PC-9 (cell line): ENCODE data around the gene NKAIN2. TPM values are rescaled to one million over a fixed set of nuclear protein-coding genes. Genes with fewer than 3 reads are reported as not detected.

Experiments used
- BruUV-seq: library from RNA; stranded (reverse); fragments of 400-500 nt; replicated peaks from 2 replicates; lab custom pipeline; 2021; lab: Mats Ljungman, UMichigan
- CTCF ChIA-PET: fragments of 300-600 bp; sonication (Branson Sonifier 250); formaldehyde crosslinking; loops from one replicate; lab custom pipeline; 2022; ENCODE audit warnings: antibody characterized with exemption; lab: Charles Lee
- POLR2A ChIA-PET: fragments of 300-600 bp; sonication (Branson Sonifier 250); formaldehyde crosslinking; loops from one replicate; lab custom pipeline; 2022; ENCODE audit warnings: antibody characterized with exemption; ENCODE audit not compliant: unreplicated experiment; lab: Charles Lee
- DNase-seq, 2 experiments: peaks; one replicate each; pipeline versions ENCODE4 v3.0.0 to v3.0.0-alpha.2; 2015 to 2022; ENCODE audit warnings: mixed read lengths in 1 of 2
- H2AFZ ChIP-seq: fragments of 200-600 bp; sonication (generic); 2 replicates; pipeline ENCODE4 v1.8.1; 2017; ENCODE audit warnings: antibody characterized with exemption
- H3F3A ChIP-seq: fragments of 200-600 bp; sonication (generic); 2 replicates; pipeline ENCODE4 v1.8.1; 2017; ENCODE audit warnings: antibody characterized with exemption, mild to moderate bottlenecking, low read depth; ENCODE audit not compliant: insufficient read depth
- H3K27ac ChIP-seq: fragments of 200-600 bp; sonication (generic); 2 replicates; pipeline ENCODE4 v1.6.1; 2016; ENCODE audit warnings: mixed run types
- H3K27me3 ChIP-seq: fragments of 200-600 bp; sonication (generic); 2 replicates; pipeline ENCODE4 v1.6.1; 2016; ENCODE audit warnings: low read depth, mixed run types; ENCODE audit not compliant: insufficient read depth
- H3K36me3 ChIP-seq: fragments of 200-600 bp; sonication (generic); 2 replicates; pipeline ENCODE4 v1.6.1; 2016; ENCODE audit warnings: low read depth, mixed run types
- H3K4me1 ChIP-seq: fragments of 200-600 bp; sonication (generic); replicated peaks from 2 replicates; pipeline ENCODE4 v1.6.1; 2016; ENCODE audit warnings: mixed run types; ENCODE audit not compliant: insufficient read depth
- H3K4me2 ChIP-seq: fragments of 200-600 bp; sonication (generic); 2 replicates; pipeline ENCODE4 v1.6.1; 2017; ENCODE audit warnings: mixed run types
- H3K4me3 ChIP-seq: fragments of 200-600 bp; sonication (generic); 2 replicates; pipeline ENCODE4 v1.6.1; 2016; ENCODE audit warnings: mixed run types
- H3K79me2 ChIP-seq: fragments of 200-600 bp; sonication (generic); 2 replicates; pipeline ENCODE4 v1.6.1; 2017; ENCODE audit warnings: low read depth, mixed run types
- H3K9me2 ChIP-seq: fragments of 200-600 bp; sonication (generic); 2 replicates; pipeline ENCODE4 v1.8.1; 2017; ENCODE audit warnings: mild to moderate bottlenecking; ENCODE audit not compliant: insufficient read depth
- H3K9me3 ChIP-seq: fragments of 200-600 bp; sonication (generic); 2 replicates; pipeline ENCODE4 v1.8.1; 2016; ENCODE audit warnings: low read depth; ENCODE audit not compliant: insufficient read depth
- H4K20me1 ChIP-seq: fragments of 200-600 bp; sonication (generic); 2 replicates; pipeline ENCODE4 v1.8.1; 2017; ENCODE audit not compliant: insufficient read depth
- CTCF ChIP-seq: fragments of 200-600 bp; sonication (generic); conservative IDR thresholded peaks from 2 replicates; pipeline ENCODE4 v1.6.1; 2017; ENCODE audit warnings: mixed run types, antibody characterized with exemption, mild to moderate bottlenecking, moderate library complexity
- EZH2 ChIP-seq: fragments of 200-600 bp; sonication (generic); IDR thresholded peaks from 2 replicates; pipeline ENCODE4 v1.8.0; 2017; ENCODE audit warnings: antibody characterized with exemption, low read depth
- intact Hi-C: fragments of 100-400 bp; cut with micrococcal nuclease; formaldehyde crosslinking; loops from one replicate; pipeline ENCODE4 v1.10.0; 2022; ENCODE audit not compliant: unreplicated experiment
- total RNA-seq: library from RNA; stranded (reverse); gene quantifications from 2 replicates; pipeline ENCODE4 v1.2.3, GENCODE V29; 2021

The NKAIN2 gene
- total RNA-seq, 1 experiment from 2014 or later, result not detected

GRCh38 chr6:123802351-123802696 lies 1.3 kb upstream of the NKAIN2 start:
- ChIA-PET POLR2A (no interaction called here), CTCF (interaction anchor here (1.2 to 1.9 kb wide), 2 partner anchors 997 to 1053 kb away, joined by 3 to 4 read pairs; no protein-coding TSS in a partner anchor)
- Histone ChIP-seq H3F3A (no peaks in the 10 kb centered on the region), H2AFZ (no peak overlapping the region), H3K27ac (no peak overlapping the region), H3K9me2 (no peaks in the 10 kb centered on the region), H3K4me1 (0 out of 2 replicates have a peak, but pooled peaks cover 11% of the 10 kb centered on the region), H4K20me1 (no peaks in the 10 kb centered on the region), H3K27me3 (peaks cover 24% of the 10 kb centered on the region), H3K4me3 (peak overlapping the region; percentile 57; the same call in 1 of the 2 replicates), H3K79me2 (no peaks in the 10 kb centered on the region), H3K9me3 (no peaks in the 10 kb centered on the region), H3K4me2 (peak overlapping the region; percentile 87), H3K36me3 (no peaks in the 10 kb centered on the region)
- no peak for TF ChIP-seq EZH2
- no peak for TF ChIP-seq CTCF
- DNase-seq, result no peak
- intact Hi-C loops, result loop anchor here (1.0 to 10.0 kb wide), 4 partner anchors 388 to 1050 kb away; no protein-coding TSS in a partner anchor
- BruUV-seq, result no TSS peak

GRCh38 chr6:123802697-123803503 lies 765 bp upstream of the NKAIN2 start:
- TF ChIP-seq EZH2 (peak; percentile 100), CTCF (peak; percentile 96)
- H3K79me2 ChIP-seq, result no peaks in the 10 kb centered on the region
- intact Hi-C loops, result loop anchor here (1.0 to 10.0 kb wide), 4 partner anchors 388 to 1050 kb away; no protein-coding TSS in a partner anchor
- no peak overlapping the region for H3K27ac ChIP-seq
- H3K4me2 ChIP-seq, result peak overlapping the region; percentile 87
- no peaks in the 10 kb centered on the region for H3K9me2 ChIP-seq
- no peaks in the 10 kb centered on the region for H3K36me3 ChIP-seq
- POLR2A ChIA-PET, result no interaction called here
- H3K4me3 ChIP-seq, result peak overlapping the region; percentile 57
- peak; percentile 75 to 85 for DNase-seq
- H2AFZ ChIP-seq, result peak overlapping the region; percentile 76
- no peaks in the 10 kb centered on the region for H3F3A ChIP-seq
- 0 out of 2 replicates have a peak, but pooled peaks cover 11% of the 10 kb centered on the region for H3K4me1 ChIP-seq
- no peaks in the 10 kb centered on the region for H4K20me1 ChIP-seq
- H3K9me3 ChIP-seq, result no peaks in the 10 kb centered on the region
- BruUV-seq, result no TSS peak
- CTCF ChIA-PET, result interaction anchor here (1.2 to 1.9 kb wide), 2 partner anchors 996 to 1052 kb away, joined by 3 to 4 read pairs; no protein-coding TSS in a partner anchor
- H3K27me3 ChIP-seq, result peaks cover 24% of the 10 kb centered on the region

- Histone ChIP-seq H3K9me3 (no peaks in the 10 kb centered on the region), H3K4me3 (peak overlapping the region; percentile 48; the same call in 1 of the 2 replicates), H3K27ac (no peak overlapping the region), H4K20me1 (no peaks in the 10 kb centered on the region), H2AFZ (peak overlapping the region; percentile 72; the same call in 1 of the 2 replicates), H3K9me2 (no peaks in the 10 kb centered on the region), H3K36me3 (no peaks in the 10 kb centered on the region), H3K79me2 (no peaks in the 10 kb centered on the region), H3K27me3 (peaks cover 24% of the 10 kb centered on the region), H3K4me1 (0 out of 2 replicates have a peak, but pooled peaks cover 11% of the 10 kb centered on the region), H3F3A (no peaks in the 10 kb centered on the region), H3K4me2 (peak overlapping the region; percentile 76)
- CTCF ChIA-PET, result no interaction called here
- peak in 1 of 2 experiments; percentile 33 for DNase-seq
- intact Hi-C loops, result loop anchor here (10.0 kb wide), 2 partner anchors 389 to 581 kb away; no protein-coding TSS in a partner anchor
- peak; percentile 76; the same call in 1 of the 2 replicates for TF ChIP-seq EZH2
- TF ChIP-seq CTCF, result no peak
- POLR2A ChIA-PET, result no interaction called here
- BruUV-seq, result no TSS peak
Observed at GRCh38 chr6:123804014-123804786, 535 bp downstream of the NKAIN2 start.
